Suprapubic skin (tissue), 4 donors: ENCODE results near the gene CDC42EP2. TPM values are rescaled to one million over a fixed set of nuclear protein-coding genes. Genes with fewer than 3 reads are reported as not detected.

ENCODE experiments used
- DNase-seq, 2 donors: peaks; one replicate each; pipeline ENCODE4 v3.0.0-alpha.2; 2019; ENCODE audit warnings: low spot score in 2 of 2
- H3K27ac ChIP-seq: fragments of 200-600 bp; sonication (generic); one replicate; pipeline ENCODE4 v1.5.1; 2019
- H3K27me3 ChIP-seq: fragments of 200-600 bp; sonication (generic); one replicate; pipeline ENCODE4 v1.5.1; 2019
- H3K36me3 ChIP-seq: fragments of 200-600 bp; sonication (generic); one replicate; pipeline ENCODE4 v1.5.1; 2019
- H3K4me1 ChIP-seq: fragments of 200-600 bp; sonication (generic); one replicate; pipeline ENCODE4 v1.5.1; 2019
- H3K4me3 ChIP-seq: fragments of 200-600 bp; sonication (generic); one replicate; pipeline ENCODE4 v1.5.1; 2019; ENCODE audit warnings: mild to moderate bottlenecking
- H3K9me3 ChIP-seq: fragments of 200-600 bp; sonication (generic); one replicate; pipeline ENCODE4 v1.5.1; 2019
- CTCF ChIP-seq, 2 donors: fragments of 200-600 bp in 1 of 2; fragments of 450-650 bp in 1 of 2; sonication (generic) in 1 of 2; IDR thresholded peaks; one replicate each; pipeline ENCODE4 v1.5.1; 2016 to 2019; ENCODE audit warnings: antibody characterized with exemption in 2 of 2, mild to moderate bottlenecking in 1 of 2, moderate library complexity in 1 of 2
- EP300 ChIP-seq: sonication (generic); formaldehyde crosslinking; IDR thresholded peaks from one replicate; pipeline ENCODE4 v1.6.1; 2017; ENCODE audit warnings: antibody characterized with exemption
- POLR2A ChIP-seq, 2 donors: fragments of 450-650 bp; IDR thresholded peaks; one replicate each; pipeline ENCODE4 v1.6.1; 2017; ENCODE audit warnings: antibody characterized with exemption in 2 of 2, mild to moderate bottlenecking in 2 of 2, moderate library complexity in 2 of 2
- POLR2AphosphoS5 ChIP-seq, 3 donors: sonication (generic); formaldehyde crosslinking; IDR thresholded peaks; one replicate each; pipeline ENCODE4 v1.6.1; 2017; ENCODE audit warnings: antibody characterized with exemption in 3 of 3
- WGBS: methylation state at CpG from one replicate; pipeline ENCODE4 v1.1.5; 2018; 5-methylcytosine and 5-hydroxymethylcytosine counted together
- total RNA-seq, 4 donors: library from RNA; depleted of rRNA; stranded (reverse); fragments of >200 nt; gene quantifications; one replicate each; pipeline ENCODE4 v1.1.0, GENCODE V29; 2016

Gene CDC42EP2
- total RNA-seq, 4 donors from 2014 or later = 1.9 to 8.3 (median 5.7) TPM

GRCh38 chr11:65362320-65362931, 47.8 kb downstream of the CDC42EP2 start:
- TF ChIP-seq CTCF (IDR thresholded peaks at IDR 0.05) (no peak), POLR2A (IDR thresholded peaks at IDR 0.05) (no peak), EP300 (no peak), POLR2AphosphoS5 (IDR thresholded peaks at IDR 0.05) (no peak)
- Histone ChIP-seq H3K9me3 (no peaks in the 10 kb centered on the region), H3K27me3 (no peaks in the 10 kb centered on the region), H3K36me3 (no peaks in the 10 kb centered on the region), H3K4me3 (no peak overlapping the region), H3K27ac (no peak overlapping the region), H3K4me1 (peaks cover 9% of the 10 kb centered on the region)
- 81% methylated on average over 10 of the region's 10 CpGs for WGBS
- no peak for DNase-seq

- whole genome bisulfite sequencing = 87% methylated on average over 6 of the region's 6 CpGs
- Histone ChIP-seq H3K27me3 (no peaks in the 10 kb centered on the region), H3K27ac (no peak overlapping the region), H3K9me3 (no peaks in the 10 kb centered on the region), H3K36me3 (no peaks in the 10 kb centered on the region), H3K4me1 (peaks cover 9% of the 10 kb centered on the region), H3K4me3 (no peak overlapping the region)
- TF ChIP-seq POLR2AphosphoS5 (IDR thresholded peaks at IDR 0.05) = no peak
- TF ChIP-seq EP300 = no peak
- no peak for TF ChIP-seq CTCF (IDR thresholded peaks at IDR 0.05)
- no peak for TF ChIP-seq POLR2A (IDR thresholded peaks at IDR 0.05)
- no peak for DNase-seq
These were observed 48.3 kb downstream of the CDC42EP2 start for GRCh38 chr11:65362966-65363365.

- H3K36me3 ChIP-seq = no peaks in the 10 kb centered on the region
- no peaks in the 10 kb centered on the region for H3K27me3 ChIP-seq
- no peaks in the 10 kb centered on the region for H3K9me3 ChIP-seq
- no peak for DNase-seq
- no peak overlapping the region for H3K27ac ChIP-seq
- H3K4me1 ChIP-seq = peaks cover 9% of the 10 kb centered on the region
- 59% methylated on average over 3 of the region's 3 CpGs for WGBS
- TF ChIP-seq EP300 = no peak
- no peak for TF ChIP-seq POLR2A (IDR thresholded peaks at IDR 0.05)
- no peak for TF ChIP-seq POLR2AphosphoS5 (IDR thresholded peaks at IDR 0.05)
- TF ChIP-seq CTCF (IDR thresholded peaks at IDR 0.05) = no peak
- H3K4me3 ChIP-seq = no peak overlapping the region
These were observed 49.1 kb downstream of the CDC42EP2 start for GRCh38 chr11:65363770-65364169.

- 1% methylated on average over 4 of the region's 4 CpGs for WGBS
- Histone ChIP-seq H3K9me3 (no peaks in the 10 kb centered on the region), H3K27ac (no peak overlapping the region), H3K4me1 (peaks cover 9% of the 10 kb centered on the region), H3K27me3 (no peaks in the 10 kb centered on the region), H3K36me3 (no peaks in the 10 kb centered on the region), H3K4me3 (no peak overlapping the region)
- DNase-seq = no peak
- TF ChIP-seq EP300 (no peak), POLR2AphosphoS5 (IDR thresholded peaks at IDR 0.05) (no peak), POLR2A (IDR thresholded peaks at IDR 0.05) (no peak), CTCF (IDR thresholded peaks at IDR 0.05) (peak; percentile 61 to 81)
These were observed 51.7 kb downstream of the CDC42EP2 start for GRCh38 chr11:65366340-65366773.

- TF ChIP-seq POLR2A (IDR thresholded peaks at IDR 0.05) (no peak), POLR2AphosphoS5 (IDR thresholded peaks at IDR 0.05) (no peak), CTCF (IDR thresholded peaks at IDR 0.05) (no peak), EP300 (no peak)
- H3K36me3 ChIP-seq = no peaks in the 10 kb centered on the region
These were observed 56.0 kb downstream of the CDC42EP2 start for GRCh38 chr11:65370659-65371049.

More at GRCh38 chr11:65370659-65371049, 56.0 kb downstream of the CDC42EP2 start:
- Histone ChIP-seq H3K27ac (peak overlapping the region; percentile 26), H3K4me3 (no peak overlapping the region), H3K9me3 (no peaks in the 10 kb centered on the region), H3K4me1 (peaks cover 15% of the 10 kb centered on the region), H3K27me3 (no peaks in the 10 kb centered on the region)
- 74% methylated on average over 5 of the region's 6 CpGs for WGBS
- no peak for DNase-seq

Other genes starting within 250 kb of the CDC42EP2 start
- 1 to 10 TPM in 3 of 4 donors, under 1 TPM in 1; 0.91 to 6.8 (median 1.4) TPM for gene CDCA5, start 230.8 kb upstream of the CDC42EP2 start, total RNA-seq
- gene ZFPL1, start 230.6 kb upstream of the CDC42EP2 start, total RNA-seq = 10 to 100 TPM; 34.1 to 58.5 (median 41.9) TPM
- 100 to 1,000 TPM; 465 to 843 (median 596) TPM for gene VPS51, start 218.7 kb upstream of the CDC42EP2 start, total RNA-seq
- 100 to 1,000 TPM in 2 of 4 donors, 10 to 100 TPM in 2; 76.5 to 214 (median 145) TPM for gene TM7SF2, start 203.0 kb upstream of the CDC42EP2 start, total RNA-seq
- gene ZNHIT2, start 197.2 kb upstream of the CDC42EP2 start, total RNA-seq = 10 to 100 TPM in 3 of 4 donors, 1 to 10 TPM in 1; 9.0 to 23.3 (median 17.6) TPM
- gene FAU, start 192.7 kb upstream of the CDC42EP2 start, total RNA-seq = 100 to 1,000 TPM; 584 to 609 (median 602) TPM
- 10 to 100 TPM; 48.0 to 68.5 (median 61.7) TPM for gene MRPL49, start 192.5 kb upstream of the CDC42EP2 start, total RNA-seq
- 10 to 100 TPM; 52.7 to 61.2 (median 56.9) TPM for gene SYVN1, start 180.3 kb upstream of the CDC42EP2 start, total RNA-seq
- not detected for gene SPDYC, start 144.6 kb upstream of the CDC42EP2 start, total RNA-seq
- gene CAPN1, start 132.9 kb upstream of the CDC42EP2 start, total RNA-seq = 100 to 1,000 TPM; 467 to 627 (median 561) TPM
- gene POLA2, start 52.9 kb upstream of the CDC42EP2 start, total RNA-seq = 10 to 100 TPM in 1 of 4 donors, 1 to 10 TPM in 3; 4.5 to 19.7 (median 7.3) TPM
- 10 to 100 TPM; 17.8 to 35.8 (median 27.4) TPM for gene DPF2, start 19.0 kb downstream of the CDC42EP2 start, total RNA-seq
- gene TIGD3, start 39.9 kb downstream of the CDC42EP2 start, total RNA-seq = under 1 TPM in 3 of 4 donors, not detected in 1; 0.32 to 0.76 (median 0.64) TPM
- gene SLC25A45, start 67.8 kb downstream of the CDC42EP2 start, total RNA-seq = 1 to 10 TPM; 3.9 to 6.2 (median 4.7) TPM
- 100 to 1,000 TPM in 1 of 4 donors, 10 to 100 TPM in 3; 56.2 to 107 (median 81.5) TPM for gene FRMD8, start 71.8 kb downstream of the CDC42EP2 start, total RNA-seq
- 1,000 to 10,000 TPM in 1 of 4 donors, 100 to 1,000 TPM in 3; 336 to 2,041 (median 481) TPM for gene NEAT1, start 107.9 kb downstream of the CDC42EP2 start, total RNA-seq
- gene MALAT1, start 184.2 kb downstream of the CDC42EP2 start, total RNA-seq = over 10,000 TPM; 10,207 to 42,728 (median 11,538) TPM
- gene SCYL1, start 210.2 kb downstream of the CDC42EP2 start, total RNA-seq = 10 to 100 TPM; 63.2 to 83.6 (median 78.4) TPM
- gene LTBP3, start 243.5 kb downstream of the CDC42EP2 start, total RNA-seq = 10 to 100 TPM; 65.1 to 86.7 (median 71.0) TPM